Parathyroid adenoma (tissue), 2 donors: Measurements from ENCODE around the gene NXNL2.

Experiments
- H2AFZ ChIP-seq: fragments of 300-600 bp; sonication (generic); one replicate; pipeline ENCODE4 v1.7.0; 2017; ENCODE audit warnings: antibody characterized with exemption, mild to moderate bottlenecking
- H3K27ac ChIP-seq: fragments of 300-600 bp; sonication (generic); one replicate; pipeline ENCODE4 v1.7.0; 2017
- H3K27me3 ChIP-seq: fragments of 300-600 bp; sonication (generic); one replicate; pipeline ENCODE4 v1.7.0; 2017; ENCODE audit warnings: low read length; ENCODE audit not compliant: control insufficient read depth, insufficient read depth
- H3K36me3 ChIP-seq: fragments of 300-600 bp; sonication (generic); one replicate; pipeline ENCODE4 v1.7.0; 2017; ENCODE audit warnings: low read length; ENCODE audit not compliant: control insufficient read depth, insufficient read depth
- H3K4me1 ChIP-seq: fragments of 300-600 bp; sonication (generic); one replicate; pipeline ENCODE4 v1.7.0; 2017; ENCODE audit warnings: control low read depth
- H3K4me2 ChIP-seq: fragments of 300-600 bp; sonication (generic); one replicate; pipeline ENCODE4 v1.7.0; 2017; ENCODE audit warnings: low read length
- H3K4me3 ChIP-seq: fragments of 300-600 bp; sonication (generic); one replicate; pipeline ENCODE4 v1.7.0; 2017; ENCODE audit warnings: low read depth, low read length
- H3K79me2 ChIP-seq: fragments of 300-600 bp; sonication (generic); one replicate; pipeline ENCODE4 v1.7.0; 2017; ENCODE audit warnings: control low read depth
- H3K9ac ChIP-seq: fragments of 300-600 bp; sonication (generic); one replicate; pipeline ENCODE4 v1.7.0; 2017; ENCODE audit warnings: mild to moderate bottlenecking
- H3K9me3 ChIP-seq: fragments of 300-600 bp; sonication (generic); one replicate; pipeline ENCODE4 v1.7.0; 2017; ENCODE audit warnings: low read length; ENCODE audit not compliant: control insufficient read depth
- CTCF ChIP-seq: fragments of 300-600 bp; sonication (generic); IDR thresholded peaks from one replicate; pipeline ENCODE4 v1.7.0; 2017; ENCODE audit warnings: antibody characterized with exemption, mild to moderate bottlenecking
- donor health status: primary hyperparathyroidism.

The NXNL2 gene

GRCh38 chr9:88503845-88504764 is 30.9 kb upstream of the NXNL2 start:
- Histone ChIP-seq H2AFZ (no peak overlapping the region), H3K9ac (no peak overlapping the region), H3K27me3 (no peaks in the 10 kb centered on the region), H3K4me2 (no peak overlapping the region), H3K36me3 (no peaks in the 10 kb centered on the region), H3K4me1 (no peaks in the 10 kb centered on the region), H3K4me3 (no peak overlapping the region), H3K9me3 (no peaks in the 10 kb centered on the region), H3K27ac (no peak overlapping the region), H3K79me2 (no peaks in the 10 kb centered on the region)
- TF ChIP-seq CTCF = no peak

- no peaks in the 10 kb centered on the region for H3K27me3 ChIP-seq
- no peak for TF ChIP-seq CTCF
- H3K79me2 ChIP-seq = no peaks in the 10 kb centered on the region
Measured at GRCh38 chr9:88508326-88508725, 26.7 kb upstream of the NXNL2 start.

GRCh38 chr9:88511906-88512305 is 23.1 kb upstream of the NXNL2 start:
- Histone ChIP-seq H3K79me2 (no peaks in the 10 kb centered on the region), H3K9ac (no peak overlapping the region), H3K36me3 (no peaks in the 10 kb centered on the region), H3K4me1 (no peaks in the 10 kb centered on the region), H3K27ac (no peak overlapping the region), H2AFZ (no peak overlapping the region), H3K4me2 (no peak overlapping the region), H3K27me3 (no peaks in the 10 kb centered on the region), H3K9me3 (no peaks in the 10 kb centered on the region), H3K4me3 (no peak overlapping the region)
- no peak for TF ChIP-seq CTCF

More at GRCh38 chr9:88508326-88508725, 26.7 kb upstream of the NXNL2 start:
- Histone ChIP-seq H3K9ac (no peak overlapping the region), H3K4me1 (no peaks in the 10 kb centered on the region), H3K9me3 (no peaks in the 10 kb centered on the region), H3K27ac (no peak overlapping the region), H3K4me2 (no peak overlapping the region), H3K4me3 (no peak overlapping the region), H3K36me3 (no peaks in the 10 kb centered on the region), H2AFZ (no peak overlapping the region)

GRCh38 chr9:88514247-88514646 is 20.7 kb upstream of the NXNL2 start:
- H2AFZ ChIP-seq = no peak overlapping the region

More at GRCh38 chr9:88514247-88514646, 20.7 kb upstream of the NXNL2 start:
- Histone ChIP-seq H3K27me3 (no peaks in the 10 kb centered on the region), H3K36me3 (no peaks in the 10 kb centered on the region), H3K4me1 (no peaks in the 10 kb centered on the region), H3K9me3 (no peaks in the 10 kb centered on the region), H3K27ac (no peak overlapping the region), H3K79me2 (no peaks in the 10 kb centered on the region), H3K4me2 (no peak overlapping the region), H3K9ac (no peak overlapping the region), H3K4me3 (no peak overlapping the region)
- TF ChIP-seq CTCF = no peak
